H1 (cell line): ENCODE data around the gene PPM1M. TPM values are rescaled to one million over a fixed set of nuclear protein-coding genes. Genes with fewer than 3 reads are reported as not detected.

Experiments used
- BACH1 ChIP-seq: IDR thresholded peaks from 2 replicates; pipeline ENCODE4 v1.6.1; 2012; ENCODE audit warnings: low read length, improper control_type of control experiment
- EGR1 ChIP-seq: IDR thresholded peaks from 2 replicates; pipeline ENCODE4 v1.6.1; 2011; ENCODE audit warnings: low read depth, low read length, borderline replicate concordance
- RXRA ChIP-seq: IDR thresholded peaks from 2 replicates; pipeline ENCODE4 v1.6.1; 2011; ENCODE audit warnings: low read depth, mild to moderate bottlenecking, low read length, moderate library complexity; ENCODE audit not compliant: insufficient read depth
- polyA plus RNA-seq, 7 experiments: library from polyadenylated mRNA; depleted of rRNA in 3 of 7; stranded (reverse) in 5 of 7; unstranded in 2 of 7; fragments of >200 nt in 5 of 7; fragments of 200-250 nt in 2 of 7; gene quantifications; 1 replicate in 5 of 7; 2 replicates in 1 of 7; 4 replicates in 1 of 7; pipeline versions ENCODE4 v1.2.1 to v1.2.3, GENCODE V29; 2011 to 2013; ENCODE audit warnings: missing spikeins in 2 of 7, mixed read lengths in 2 of 7
- total RNA-seq: library from RNA; stranded (reverse); fragmentation: NEBNext Ultra II Directional; extraction: Animal tissue kit (Norgen Biotek cat#: 25700); gene quantifications from 2 replicates; pipeline ENCODE4 v1.2.1, GENCODE V29; 2021
- TF ChIP-seq, protein P1 (sequence below): IDR thresholded peaks from 2 replicates; pipeline ENCODE4 v1.6.1; 2012; ENCODE audit warnings: inconsistent platforms

Gene PPM1M
- total and polyA plus RNA-seq, 2 of the 8 experiments (the other 6 are each of a cell fraction or from before 2014, with no cell fraction given) = 5.2 to 6.3 TPM

DNA sequence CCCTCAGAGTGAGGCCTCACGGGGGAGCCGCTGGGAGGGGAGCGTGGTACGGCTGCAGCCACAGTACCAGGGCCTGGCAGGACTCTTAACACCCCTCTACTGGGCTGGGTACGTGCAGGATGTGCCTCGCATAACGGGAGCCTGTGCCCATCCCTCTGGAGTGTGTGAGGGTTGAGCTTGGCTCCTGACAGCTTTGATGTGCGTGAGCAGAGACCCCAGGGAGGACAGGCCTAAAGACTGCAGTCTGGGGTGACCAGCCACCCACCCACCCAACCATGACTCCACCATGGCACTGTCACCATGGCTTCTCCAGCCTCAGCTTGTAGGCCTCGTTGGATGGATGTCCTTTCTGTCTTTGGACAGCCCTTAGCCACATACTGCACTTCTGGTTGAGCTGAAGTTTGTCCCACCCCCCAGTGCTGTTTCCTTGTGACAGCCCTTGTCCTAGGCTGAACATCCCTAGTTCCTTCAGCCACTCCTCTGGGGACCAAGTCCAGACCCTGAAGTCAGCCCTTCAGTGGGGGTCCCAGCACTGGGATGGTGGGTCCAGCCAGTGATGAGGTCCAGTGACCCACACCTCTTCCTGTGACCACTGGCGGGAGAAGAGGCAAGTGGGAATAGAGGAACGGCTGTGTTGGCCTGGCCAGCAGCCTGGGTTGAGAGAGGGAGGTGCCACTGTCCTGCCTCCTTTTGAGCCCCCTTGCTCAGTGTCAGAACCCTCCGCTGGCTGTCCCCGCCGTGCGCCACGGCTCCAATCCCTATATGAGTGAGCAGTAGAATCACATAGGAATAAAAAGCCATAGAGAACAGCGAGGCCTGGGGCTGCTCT, 48.1 kb downstream of the PPM1M start (continued):
- no peak for TF ChIP-seq RXRA
- TF ChIP-seq EGR1 = no peak
- TF ChIP-seq, protein P1, sequence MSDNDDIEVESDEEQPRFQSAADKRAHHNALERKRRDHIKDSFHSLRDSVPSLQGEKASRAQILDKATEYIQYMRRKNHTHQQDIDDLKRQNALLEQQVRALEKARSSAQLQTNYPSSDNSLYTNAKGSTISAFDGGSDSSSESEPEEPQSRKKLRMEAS = no peak
- TF ChIP-seq BACH1 = no peak
- TF ChIP-seq, all 59 proteins: peak for 0
